Sigmoid colon (tissue), 3 donors: ENCODE data around the gene PIGBOS1.
"Not testable (repeated sequence)": the region's sequence is repeated elsewhere in the genome, so short reads cannot be mapped to it uniquely, and the experiment has no call there.

Experiments
- CTCF ChIP-seq, 4 experiments: fragments of 450-650 bp in 3 of 4; fragments of 200-600 bp in 1 of 4; IDR thresholded peaks; one replicate each; pipeline ENCODE4 v1.5.1; 2016 to 2019; ENCODE audit warnings: antibody characterized with exemption in 4 of 4, mild to moderate bottlenecking in 3 of 4, moderate library complexity in 2 of 4
- POLR2A ChIP-seq, 2 donors: fragments of 450-650 bp; IDR thresholded peaks; one replicate each; pipeline ENCODE4 v1.6.1; 2016; ENCODE audit warnings: antibody characterized with exemption in 2 of 2, mild to moderate bottlenecking in 2 of 2, moderate library complexity in 2 of 2

- not testable (repeated sequence) for TF ChIP-seq CTCF, POLR2A (IDR thresholded peaks at IDR 0.05)
These were observed 16.1 kb downstream of the PIGBOS1 start for GRCh38 chr15:55302801-55303200.
